Measurements from ENCODE around the gene TRMU.

The TRMU gene

DNA sequence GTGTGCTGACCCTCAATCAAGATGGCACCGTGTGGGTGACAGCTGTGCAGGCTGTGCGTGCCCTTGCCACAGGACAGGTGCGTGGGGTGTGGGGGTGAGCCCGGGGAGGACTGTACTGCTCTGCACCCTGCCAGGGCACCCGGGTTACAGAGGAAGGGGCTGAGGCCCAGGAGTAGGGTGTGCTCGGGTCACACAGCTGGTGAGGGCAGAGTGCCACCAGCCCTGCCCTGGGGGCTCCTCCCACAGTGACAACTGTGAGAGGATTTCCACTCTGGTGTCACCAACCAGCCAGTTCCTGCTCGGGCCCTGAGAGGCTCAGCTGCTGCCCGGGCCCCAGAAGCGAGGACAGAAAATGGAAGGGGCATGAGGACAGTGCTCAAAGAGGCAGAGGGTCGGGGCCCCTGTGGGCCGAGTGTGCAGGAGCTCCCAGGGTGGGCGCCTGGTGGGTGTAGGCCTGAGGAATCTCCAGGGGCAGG is 20.5 kb downstream of the TRMU start:
- no peak for DNase-seq (ENCODE audit: low spot score)

GRCh38 chr22:46356496-46357480 is 21.3 kb downstream of the TRMU start:
- DNase-seq (ENCODE audit: low spot score), result no peak

GRCh38 chr22:46357711-46358520 is 22.4 kb downstream of the TRMU start:
- no peak for DNase-seq (ENCODE audit: low spot score)

- no peak for DNase-seq (ENCODE audit: low spot score)
These were observed 23.3 kb downstream of the TRMU start for GRCh38 chr22:46358766-46359165.

DNA sequence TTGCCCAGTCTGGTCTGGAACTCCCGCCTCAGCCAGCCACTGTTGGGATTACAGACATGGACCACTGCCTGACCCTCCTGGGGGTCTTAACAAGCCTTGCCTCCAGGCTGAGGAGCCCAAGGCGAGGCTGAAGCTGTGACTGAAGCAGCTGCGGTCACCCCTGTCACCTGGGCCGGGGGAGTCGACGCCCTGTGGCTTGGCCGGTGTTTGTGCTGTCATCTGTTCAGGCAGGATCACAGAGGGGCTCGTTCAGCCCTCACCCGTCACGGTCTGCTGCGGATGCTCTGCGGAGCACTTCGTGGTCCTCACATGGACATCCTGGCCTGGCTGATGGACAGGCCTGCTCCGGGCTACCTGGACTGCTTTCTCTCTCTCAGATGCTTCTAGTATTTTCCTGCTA is 23.8 kb downstream of the TRMU start:
- no peak for DNase-seq (ENCODE audit: low spot score)

GRCh38 chr22:46360097-46360496 is 24.6 kb downstream of the TRMU start:
- DNase-seq (ENCODE audit: low spot score), result no peak

GRCh38 chr22:46360891-46361290 is 25.4 kb downstream of the TRMU start:
- no peak for DNase-seq (ENCODE audit: low spot score)

- DNase-seq (ENCODE audit: low spot score), result no peak
These were observed 26.3 kb downstream of the TRMU start for GRCh38 chr22:46361826-46362202.

DNA sequence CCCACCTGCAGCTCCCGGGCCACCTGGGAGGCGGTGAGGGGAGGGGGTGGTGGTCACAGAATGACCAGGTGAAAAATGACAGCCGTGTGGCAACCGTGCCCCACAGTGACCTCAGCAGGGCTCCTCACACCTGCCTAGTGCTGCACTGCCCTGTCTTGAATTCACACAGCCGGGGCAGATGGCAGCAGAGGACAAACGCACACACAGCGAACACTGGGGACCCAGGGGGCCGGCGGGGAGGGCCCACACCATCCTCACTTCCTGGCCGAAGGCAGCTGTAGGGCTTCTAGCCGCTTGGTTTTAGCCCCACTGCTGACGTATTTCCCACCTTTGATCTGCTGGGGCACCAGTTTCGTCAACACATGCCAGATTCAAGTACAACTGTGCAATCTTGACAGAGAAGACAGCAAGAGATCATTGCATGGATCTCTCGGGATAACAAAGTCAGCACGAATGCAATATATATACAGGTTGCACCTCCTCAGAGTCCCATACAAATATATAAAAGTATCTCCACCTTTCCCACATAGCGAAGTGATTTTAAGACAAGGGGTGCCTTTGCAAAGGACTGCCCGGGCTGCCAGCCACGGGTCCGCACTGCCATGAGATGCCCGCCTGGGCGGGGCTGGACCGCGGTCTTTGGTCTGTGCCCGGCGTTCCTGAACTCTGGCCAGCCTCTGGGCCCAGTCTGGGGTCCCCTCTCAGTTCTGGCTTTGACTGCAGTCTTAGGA is 26.9 kb downstream of the TRMU start:
- peak; percentile 77 for DNase-seq (ENCODE audit: low spot score)

DNA sequence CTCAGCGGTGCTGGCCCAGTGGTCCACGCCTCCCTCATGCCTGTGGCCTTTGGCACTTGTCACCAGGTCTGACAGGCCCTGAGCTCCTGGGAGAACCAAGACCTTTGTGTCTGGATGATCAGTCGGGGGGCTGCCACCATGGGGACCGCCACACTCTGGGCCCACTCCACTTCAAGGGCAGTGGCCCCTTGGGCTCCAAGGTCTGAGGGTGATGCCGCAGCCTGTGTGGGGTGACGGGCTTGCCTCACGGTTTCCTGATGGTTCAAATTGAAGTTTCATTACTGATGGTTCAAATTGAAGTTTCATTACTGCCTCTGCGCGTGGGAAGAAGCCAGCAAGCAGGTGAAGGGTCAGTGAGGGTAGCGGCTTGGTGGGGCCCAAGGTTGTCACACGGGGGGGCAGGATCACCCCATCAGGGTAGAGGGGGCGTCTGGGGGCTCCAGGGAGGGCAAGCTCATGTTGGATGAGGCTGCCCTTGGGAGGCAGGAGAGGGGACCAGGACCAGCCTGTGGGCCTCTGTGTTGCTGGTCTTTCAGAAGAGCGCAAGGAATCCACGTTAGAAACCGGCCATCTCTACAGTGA is 27.5 kb downstream of the TRMU start:
- DNase-seq (ENCODE audit: low spot score), result no peak

GRCh38 chr22:46363611-46364321 is 28.3 kb downstream of the TRMU start:
- DNase-seq (ENCODE audit: low spot score), result no peak

DNA sequence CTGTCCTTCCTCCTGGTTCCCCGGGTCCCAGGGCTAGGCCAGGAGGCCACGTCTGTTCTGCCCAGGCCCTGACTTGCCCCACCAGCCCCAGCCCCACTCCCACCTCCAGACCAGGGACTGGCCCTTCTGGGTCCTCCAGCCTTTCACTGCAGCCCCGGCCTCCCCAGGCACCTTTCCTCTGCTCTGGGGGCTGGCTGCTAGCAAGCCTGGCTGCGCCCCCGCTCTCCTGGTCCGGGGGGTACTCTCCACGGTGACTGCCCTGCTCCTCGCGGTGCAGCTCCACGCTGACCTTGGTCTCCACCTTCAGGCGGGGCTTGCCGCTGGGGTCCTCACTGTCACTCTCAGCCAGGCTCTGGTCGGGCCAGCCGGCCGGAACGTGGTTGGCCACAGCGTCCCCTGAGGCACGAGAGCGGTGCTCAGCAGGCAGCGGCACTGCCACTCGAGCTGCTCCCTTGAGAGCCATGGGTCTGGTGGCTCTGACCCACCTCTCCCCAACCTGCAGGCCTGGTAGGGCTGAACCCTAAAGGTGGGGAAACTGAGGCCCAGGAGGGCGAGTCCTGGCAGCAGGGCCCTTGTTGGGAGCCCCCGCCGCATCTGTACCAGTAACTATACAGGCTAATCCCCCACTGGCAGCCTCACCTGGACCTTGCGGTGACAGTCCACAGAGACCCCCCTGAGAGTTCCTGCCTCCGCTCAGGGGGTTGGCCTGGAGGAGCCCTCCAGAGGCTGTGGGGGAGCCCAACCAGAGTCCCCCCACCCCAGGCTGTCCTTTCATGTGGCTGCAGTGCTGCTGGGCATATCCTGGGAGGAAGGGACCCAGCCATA is 29.0 kb downstream of the TRMU start:
- peak; percentile 22 for DNase-seq (ENCODE audit: low spot score)

GRCh38 chr22:46365166-46365624 is 29.7 kb downstream of the TRMU start:
- DNase-seq (ENCODE audit: low spot score), result no peak

GRCh38 chr22:46366327-46366731 is 30.8 kb downstream of the TRMU start:
- DNase-seq (ENCODE audit: low spot score), result no peak

DNA sequence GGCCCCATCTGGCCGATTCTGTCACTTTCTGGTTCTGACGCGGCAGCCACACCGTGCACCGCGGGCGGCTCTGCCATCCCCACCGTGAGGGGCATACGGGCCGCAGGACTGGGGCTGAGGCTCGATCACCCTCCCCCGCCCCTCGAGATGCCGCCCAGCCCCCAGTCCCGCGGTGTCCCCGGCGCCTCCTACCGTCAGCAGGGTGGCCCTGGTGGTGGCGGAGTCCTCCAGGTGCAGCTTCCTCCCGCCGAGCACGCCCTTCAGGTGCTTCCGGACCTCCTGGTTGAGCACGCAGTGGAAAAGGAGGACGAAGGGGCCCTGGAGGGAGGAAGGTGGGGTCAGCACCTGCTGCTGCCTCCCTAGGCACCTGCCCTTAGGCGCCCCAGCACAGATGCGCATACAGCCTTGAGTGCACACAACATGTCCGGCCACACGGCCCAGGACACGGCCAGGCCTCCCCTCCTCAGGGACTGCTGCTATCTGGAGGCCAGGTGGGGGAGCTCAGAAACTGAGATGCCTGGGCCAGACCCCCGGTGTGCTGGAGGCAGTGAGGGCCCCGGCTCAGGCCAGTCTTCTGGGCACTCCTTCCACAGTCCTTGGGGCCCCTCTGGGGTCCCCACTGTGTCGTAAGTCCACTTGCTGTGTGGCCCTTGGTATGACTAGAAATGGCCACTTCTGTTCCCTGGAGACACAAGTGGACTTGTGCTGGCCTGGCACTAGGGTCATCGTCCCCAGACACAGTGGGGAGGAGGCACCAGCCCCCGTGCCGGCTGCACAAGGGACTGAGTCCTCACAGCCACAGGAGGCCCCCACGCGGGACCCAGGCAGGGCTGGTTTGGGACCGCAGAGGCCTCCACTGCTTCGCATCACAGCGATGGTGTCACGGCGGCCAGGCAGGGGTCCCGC is 31.5 kb downstream of the TRMU start:
- DNase-seq (ENCODE audit: low spot score), result peak; percentile 33

DNA sequence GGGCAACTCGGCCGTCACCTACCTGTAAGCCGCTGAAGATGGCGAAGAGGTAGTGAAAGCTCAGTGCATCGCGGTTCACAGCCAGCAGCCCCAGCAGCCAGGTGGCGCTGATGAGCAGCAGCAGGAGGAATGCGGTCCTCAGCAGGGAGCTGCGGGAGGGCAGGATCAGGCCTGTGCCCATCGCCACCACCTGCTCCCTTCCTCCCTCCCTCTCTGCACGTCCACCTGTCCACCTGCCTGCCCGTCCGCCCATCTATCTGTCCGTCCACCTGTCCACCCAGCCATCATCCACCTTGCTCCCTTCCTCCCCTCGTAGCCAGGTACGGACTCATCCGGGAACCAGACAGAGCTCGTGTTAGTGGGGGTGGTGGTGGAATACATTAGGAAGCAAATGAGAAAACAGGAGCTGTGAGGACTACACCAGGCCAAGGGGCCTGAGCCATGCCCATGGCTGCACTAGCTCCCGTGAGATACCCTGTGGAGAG is 32.2 kb downstream of the TRMU start:
- peak; percentile 72 for DNase-seq (ENCODE audit: low spot score)

- no peak for DNase-seq (ENCODE audit: low spot score)
These were observed 32.9 kb downstream of the TRMU start for GRCh38 chr22:46368422-46368821.

- DNase-seq (ENCODE audit: low spot score), result no peak
These were observed 33.6 kb downstream of the TRMU start for GRCh38 chr22:46368871-46369715.

Data from NAMALWA (cell line).